GM04503 (cell line): ENCODE results near the gene CIAO3.

Source experiments
- DNase-seq: peaks from one replicate; pipeline ENCODE4 v3.0.0-alpha.2; 2012; ENCODE audit warnings: low read depth

The CIAO3 gene

GRCh38 chr16:722835-723633, 17.8 kb downstream of the CIAO3 start:
- DNase-seq = no peak

GRCh38 chr16:721765-722540, 18.8 kb downstream of the CIAO3 start:
- DNase-seq = no peak

- no peak for DNase-seq
Measured at GRCh38 chr16:720990-721764, 19.6 kb downstream of the CIAO3 start, which contains the start of gene ANTKMT. Gene ANTKMT (plus strand): TSS chr16:721146. CDS start chr16:721275, 129 bp downstream.

- no peak for DNase-seq
Measured at GRCh38 chr16:720447-720989, 20.3 kb downstream of the CIAO3 start.

- no peak for DNase-seq
Measured at GRCh38 chr16:719815-720446, 20.9 kb downstream of the CIAO3 start.

- no peak for DNase-seq
Measured at GRCh38 chr16:718922-719321, 21.9 kb downstream of the CIAO3 start.

- no peak for DNase-seq
Measured at GRCh38 chr16:718389-718788, 22.4 kb downstream of the CIAO3 start.

- no peak for DNase-seq
Measured at GRCh38 chr16:717450-718245, 23.1 kb downstream of the CIAO3 start.

- no peak for DNase-seq
Measured at GRCh38 chr16:716768-717325, 23.9 kb downstream of the CIAO3 start.

GRCh38 chr16:716200-716568, 24.6 kb downstream of the CIAO3 start:
- no peak for DNase-seq

- DNase-seq = no peak
Measured at GRCh38 chr16:715477-716199, 25.2 kb downstream of the CIAO3 start.

- DNase-seq = peak; percentile 35
Measured at GRCh38 chr16:714558-715476, 26.0 kb downstream of the CIAO3 start, which contains the start of gene METRN. Gene METRN (plus strand): TSS chr16:715118. CDS start chr16:715290, 172 bp downstream.

GRCh38 chr16:714079-714478, 26.7 kb downstream of the CIAO3 start:
- no peak for DNase-seq

- DNase-seq = peak; percentile 95
Measured at GRCh38 chr16:712740-713250, 28.0 kb downstream of the CIAO3 start.

GRCh38 chr16:711548-712320, 29.1 kb downstream of the CIAO3 start:
- no peak for DNase-seq

GRCh38 chr16:711084-711483, 29.7 kb downstream of the CIAO3 start:
- DNase-seq = no peak

GRCh38 chr16:710500-711075, 30.2 kb downstream of the CIAO3 start:
- DNase-seq = no peak
